ENCODE results near the gene NUAK2.

The NUAK2 gene

GRCh38 chr1:205353612-205354011 is 32.1 kb upstream of the NUAK2 start:
- DNase-seq (ENCODE audit: low spot score), result no peak
- no peak for TF ChIP-seq CTCF (IDR thresholded peaks at IDR 0.05; ENCODE audit: extremely low read depth, missing control alignments)

- TF ChIP-seq CTCF (IDR thresholded peaks at IDR 0.05; ENCODE audit: extremely low read depth, missing control alignments), result no peak
- DNase-seq (ENCODE audit: low spot score), result no peak
Observed at GRCh38 chr1:205353191-205353590, 31.6 kb upstream of the NUAK2 start.

- DNase-seq (ENCODE audit: low spot score), result no peak
- no peak for TF ChIP-seq CTCF (IDR thresholded peaks at IDR 0.05; ENCODE audit: extremely low read depth, missing control alignments)
Observed at GRCh38 chr1:205351984-205352713, 30.6 kb upstream of the NUAK2 start.

- no peak for TF ChIP-seq CTCF (IDR thresholded peaks at IDR 0.05; ENCODE audit: extremely low read depth, missing control alignments)
- no peak for DNase-seq (ENCODE audit: low spot score)
Observed at GRCh38 chr1:205350691-205351141, 29.2 kb upstream of the NUAK2 start.

GRCh38 chr1:205350124-205350523 is 28.6 kb upstream of the NUAK2 start:
- no peak for DNase-seq (ENCODE audit: low spot score)
- no peak for TF ChIP-seq CTCF (IDR thresholded peaks at IDR 0.05; ENCODE audit: extremely low read depth, missing control alignments)

- no peak for DNase-seq (ENCODE audit: low spot score)
- TF ChIP-seq CTCF (IDR thresholded peaks at IDR 0.05; ENCODE audit: extremely low read depth, missing control alignments), result no peak
Observed at GRCh38 chr1:205348554-205349487, 27.3 kb upstream of the NUAK2 start.

All from GM20000 (cell line).